Smooth muscle cell (in vitro differentiated cells): ENCODE measurements around the gene FNIP1. TPM values are rescaled to one million over a fixed set of nuclear protein-coding genes. Genes with fewer than 3 reads are reported as not detected.
"Not testable (repeated sequence)": the region's sequence is repeated elsewhere in the genome, so short reads cannot be mapped to it uniquely, and the experiment has no call there.

ENCODE experiments used
- DNase-seq: peaks from one replicate; lab custom pipeline; 2025; ENCODE audit not compliant: unreplicated experiment; lab: John Stamatoyannopoulos, UW
- H2AFZ ChIP-seq: fragments of 200-600 bp; sonication (generic); 2 replicates; pipeline ENCODE4 v1.6.0; 2016; ENCODE audit warnings: antibody characterized with exemption, low read depth, mild to moderate bottlenecking
- H3F3A ChIP-seq: fragments of 200-600 bp; sonication (generic); 2 replicates; pipeline ENCODE4 v1.6.0; 2017; ENCODE audit warnings: antibody characterized with exemption, low read depth
- H3K27ac ChIP-seq: fragments of 200-600 bp; sonication (generic); 2 replicates; pipeline ENCODE4 v1.5.1; 2016; ENCODE audit warnings: low read depth, mild to moderate bottlenecking
- H3K27me3 ChIP-seq: fragments of 200-600 bp; sonication (generic); 2 replicates; pipeline ENCODE4 v1.6.1; 2016; ENCODE audit warnings: low read depth, mild to moderate bottlenecking
- H3K36me3 ChIP-seq: fragments of 200-600 bp; sonication (generic); 2 replicates; pipeline ENCODE4 v1.5.1; 2016; ENCODE audit warnings: low read depth
- H3K4me1 ChIP-seq: fragments of 200-600 bp; sonication (generic); 2 replicates; pipeline ENCODE4 v1.5.1; 2016; ENCODE audit warnings: low read depth
- H3K4me2 ChIP-seq: fragments of 200-600 bp; sonication (generic); 2 replicates; pipeline ENCODE4 v1.6.0; 2016; ENCODE audit warnings: mild to moderate bottlenecking
- H3K4me3 ChIP-seq: fragments of 200-600 bp; sonication (generic); 2 replicates; pipeline ENCODE4 v1.5.1; 2016; ENCODE audit warnings: mild to moderate bottlenecking
- H3K79me2 ChIP-seq: fragments of 200-600 bp; sonication (generic); 2 replicates; pipeline ENCODE4 v1.6.0; 2016; ENCODE audit warnings: low read depth, mild to moderate bottlenecking
- H3K9ac ChIP-seq: fragments of 200-600 bp; sonication (generic); 2 replicates; pipeline ENCODE4 v1.6.0; 2016; ENCODE audit warnings: low read depth
- H3K9me3 ChIP-seq: fragments of 200-600 bp; sonication (generic); replicated peaks from 2 replicates; pipeline ENCODE4 v1.5.1; 2016; ENCODE audit warnings: low read depth
- H4K20me1 ChIP-seq: fragments of 200-600 bp; sonication (generic); 2 replicates; pipeline ENCODE4 v1.6.0; 2016; ENCODE audit warnings: low read depth
- CTCF ChIP-seq: fragments of 200-600 bp; sonication (generic); IDR thresholded peaks from 2 replicates; pipeline ENCODE4 v1.5.1; 2017; ENCODE audit warnings: borderline replicate concordance, mild to moderate bottlenecking, antibody characterized with exemption; ENCODE audit not compliant: insufficient read depth, poor library complexity, severe bottlenecking
- WGBS: methylation state at CpG from one replicate; pipeline ENCODE4 v1.1.7; 2016; ENCODE audit warnings: low lambda C conversion rate; 5-methylcytosine and 5-hydroxymethylcytosine counted together
- polyA plus RNA-seq: library from polyadenylated mRNA; unstranded; fragments of >200 nt; fragmentation: Nextera tagmentation; extraction: Ambion mirVana; gene quantifications from 2 replicates; pipeline ENCODE4 v1.2.1, GENCODE V29; 2016
- total RNA-seq: library from RNA; depleted of rRNA; stranded (reverse); fragments of >200 nt; gene quantifications from 2 replicates; pipeline ENCODE4 v1.2.3, GENCODE V29; 2014

Gene FNIP1
- total and polyA plus RNA-seq, 2 experiments from 2014 or later = 8.8 to 47.4 TPM

GRCh38 chr5:131595088-131596033, 201.5 kb downstream of the FNIP1 start:
- H3K9me3 ChIP-seq = no peaks in the 10 kb centered on the region
- no peak overlapping the region for H3K4me3 ChIP-seq
- no peaks in the 10 kb centered on the region for H3K36me3 ChIP-seq
- no peak overlapping the region for H2AFZ ChIP-seq
- H3K27me3 ChIP-seq = no peaks in the 10 kb centered on the region
- H3K9ac ChIP-seq = no peak overlapping the region
- no peaks in the 10 kb centered on the region for H3F3A ChIP-seq
- peaks cover 5% of the 10 kb centered on the region for H3K79me2 ChIP-seq
- no peak for TF ChIP-seq CTCF
- no peaks in the 10 kb centered on the region for H3K4me1 ChIP-seq
- 98% methylated on average over 8 of the region's 8 CpGs for WGBS
- no peak overlapping the region for H3K4me2 ChIP-seq
- peaks cover 7% of the 10 kb centered on the region for H4K20me1 ChIP-seq
- no peak for DNase-seq
- no peak overlapping the region for H3K27ac ChIP-seq

GRCh38 chr5:131593921-131594320, 202.9 kb downstream of the FNIP1 start:
- H3K36me3 ChIP-seq = no peaks in the 10 kb centered on the region
- no peak overlapping the region for H3K4me3 ChIP-seq
- DNase-seq = no peak
- H3K9ac ChIP-seq = no peak overlapping the region
- no peaks in the 10 kb centered on the region for H3F3A ChIP-seq
- H3K4me2 ChIP-seq = no peak overlapping the region
- H3K27me3 ChIP-seq = no peaks in the 10 kb centered on the region
- peaks cover 12% of the 10 kb centered on the region for H4K20me1 ChIP-seq
- no peaks in the 10 kb centered on the region for H3K9me3 ChIP-seq
- H3K79me2 ChIP-seq = peaks cover 5% of the 10 kb centered on the region
- 98% methylated on average over 2 of the region's 2 CpGs for WGBS
- no peak overlapping the region for H3K27ac ChIP-seq
- no peak overlapping the region for H2AFZ ChIP-seq
- H3K4me1 ChIP-seq = no peaks in the 10 kb centered on the region
- TF ChIP-seq CTCF = no peak

- DNase-seq, H3K36me3 ChIP-seq, H3K4me1 ChIP-seq, H3K27me3 ChIP-seq, H3K4me2 ChIP-seq, H2AFZ ChIP-seq, H3K27ac ChIP-seq, H3K79me2 ChIP-seq, H3K4me3 ChIP-seq, H3K9me3 ChIP-seq, H3K9ac ChIP-seq, H3F3A ChIP-seq: not testable (repeated sequence)
- 91% methylated on average over 2 of the region's 2 CpGs for WGBS
- H4K20me1 ChIP-seq = peaks cover 12% of the 10 kb centered on the region
Observed at GRCh38 chr5:131593436-131593835, 203.4 kb downstream of the FNIP1 start.

Other genes with a start within 250 kb of the FNIP1 start
- gene RAPGEF6, start 161.8 kb downstream of the FNIP1 start, total RNA-seq = 10.3 and 13.3 TPM in 2 replicates
- 1.9 and 3.6 TPM in 2 replicates for gene RAPGEF6, start 161.8 kb downstream of the FNIP1 start, polyA plus RNA-seq
- not detected in 2 replicates for gene MEIKIN, start 148.6 kb upstream of the FNIP1 start, total RNA-seq
- not detected in 2 replicates for gene MEIKIN, start 148.6 kb upstream of the FNIP1 start, polyA plus RNA-seq
- gene ACSL6, start 214.6 kb upstream of the FNIP1 start, total RNA-seq = not detected in 2 replicates
- not detected in 2 replicates for gene ACSL6, start 214.6 kb upstream of the FNIP1 start, polyA plus RNA-seq